ENCODE measurements around the gene TBC1D22A.
"Not testable (repeated sequence)": the region's sequence is repeated elsewhere in the genome, so short reads cannot be mapped to it uniquely, and the experiment has no call there.

The TBC1D22A gene

DNA sequence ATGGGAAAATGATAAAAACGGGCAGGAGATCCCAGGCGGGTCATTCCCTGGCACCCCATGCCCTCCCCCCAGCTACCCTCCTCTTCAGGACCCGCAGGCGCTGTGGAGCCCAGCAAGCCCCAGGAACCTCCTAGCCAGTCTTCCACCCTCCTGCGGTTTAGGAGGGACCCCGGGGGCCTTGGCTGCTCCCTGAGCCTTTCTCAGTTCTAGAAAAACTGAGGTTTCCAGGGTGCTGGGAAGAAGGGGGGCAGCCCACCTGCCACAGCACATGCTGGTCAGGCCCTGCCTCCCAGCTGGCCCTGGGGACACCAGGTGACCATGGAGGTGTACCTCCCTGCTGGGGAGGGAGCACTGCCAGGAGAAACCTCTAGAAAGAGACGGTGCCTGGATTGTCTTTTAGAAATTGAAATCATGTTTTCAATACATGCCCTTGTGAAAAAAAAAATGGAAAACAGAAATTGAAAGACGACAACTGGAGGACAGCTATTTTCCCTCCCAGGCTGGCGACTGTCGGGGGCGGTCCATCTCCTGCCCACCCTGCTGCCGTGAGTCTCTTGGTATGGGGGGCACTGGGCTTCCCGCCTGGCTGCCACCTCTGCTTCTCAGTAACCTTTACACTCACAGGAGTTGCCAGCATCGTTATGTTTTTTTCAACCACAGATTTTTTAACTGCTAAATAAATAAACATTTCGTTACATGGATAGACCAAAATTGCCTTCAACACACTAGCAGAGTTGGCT, 398.5 kb downstream of the TBC1D22A start:
- H3K9ac ChIP-seq (ENCODE audit: low read length): no peak overlapping the region
- no peaks in the 10 kb centered on the region for H3K9me3 ChIP-seq (ENCODE audit: control insufficient read depth, low read length)
- H3K4me1 ChIP-seq (ENCODE audit: control insufficient read depth, insufficient read depth, low read length): no peaks in the 10 kb centered on the region
- no peak for DNase-seq (ENCODE audit: low read depth)
- H3K4me3 ChIP-seq (ENCODE audit: low read length): no peak overlapping the region
- no peaks in the 10 kb centered on the region for H3K27me3 ChIP-seq (replicated peaks; ENCODE audit: control insufficient read depth, insufficient read depth, low read length)
- peaks cover 5% of the 10 kb centered on the region for H3K36me3 ChIP-seq (ENCODE audit: control insufficient read depth, insufficient read depth, low read length, severe bottlenecking)

DNA sequence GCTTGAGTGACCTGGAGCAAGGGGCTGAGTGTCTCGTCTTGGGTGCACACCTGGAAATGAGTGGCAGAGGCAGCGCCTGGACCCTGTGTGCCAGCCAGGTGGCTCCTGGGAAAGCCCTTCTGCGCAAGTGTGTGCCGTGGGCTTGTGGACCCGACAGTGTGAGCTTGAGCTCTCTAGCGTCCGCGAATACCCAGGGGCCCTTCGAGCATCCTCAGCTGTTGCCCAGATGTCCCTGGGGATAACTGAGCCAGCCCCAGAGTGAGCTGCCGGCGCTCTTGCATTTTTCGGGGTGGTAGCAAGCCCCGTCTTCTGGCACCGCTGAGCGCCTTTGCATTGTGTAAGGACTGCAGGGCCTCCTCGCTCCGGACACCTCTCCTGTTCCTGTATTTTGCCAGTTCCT, 399.2 kb downstream of the TBC1D22A start:
- H3K4me3 ChIP-seq (ENCODE audit: low read length): no peak overlapping the region
- H3K9me3 ChIP-seq (ENCODE audit: control insufficient read depth, low read length): no peaks in the 10 kb centered on the region
- H3K4me1 ChIP-seq (ENCODE audit: control insufficient read depth, insufficient read depth, low read length): no peaks in the 10 kb centered on the region
- no peaks in the 10 kb centered on the region for H3K27me3 ChIP-seq (replicated peaks; ENCODE audit: control insufficient read depth, insufficient read depth, low read length)
- peaks cover 5% of the 10 kb centered on the region for H3K36me3 ChIP-seq (ENCODE audit: control insufficient read depth, insufficient read depth, low read length, severe bottlenecking)
- H3K9ac ChIP-seq (ENCODE audit: low read length): no peak overlapping the region
- no peak for DNase-seq (ENCODE audit: low read depth)

DNA sequence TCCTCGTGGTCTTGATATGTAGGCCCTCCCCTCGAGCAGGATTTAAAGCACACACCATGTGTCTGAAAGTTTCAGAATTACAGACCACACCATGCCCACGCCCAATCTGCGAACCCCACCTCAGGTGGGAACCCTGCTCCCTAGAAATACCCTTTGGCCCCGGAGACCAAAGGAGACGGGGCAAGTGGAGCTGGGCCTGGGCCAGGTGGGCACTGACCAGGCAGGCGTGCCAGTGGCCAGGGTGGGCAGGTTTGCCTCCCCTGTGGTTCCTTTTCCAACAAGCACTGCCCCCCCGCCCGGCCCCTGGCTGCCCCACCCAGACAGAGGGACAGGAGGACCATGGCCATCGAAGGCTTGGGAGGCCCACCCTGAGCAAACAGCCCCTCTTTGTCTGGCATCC, 400.4 kb downstream of the TBC1D22A start:
- H3K9ac ChIP-seq (ENCODE audit: low read length): no peak overlapping the region
- no peaks in the 10 kb centered on the region for H3K4me1 ChIP-seq (ENCODE audit: control insufficient read depth, insufficient read depth, low read length)
- no peak overlapping the region for H3K4me3 ChIP-seq (ENCODE audit: low read length)
- H3K36me3 ChIP-seq (ENCODE audit: control insufficient read depth, insufficient read depth, low read length, severe bottlenecking): peaks cover 5% of the 10 kb centered on the region
- H3K9me3 ChIP-seq (ENCODE audit: control insufficient read depth, low read length): no peaks in the 10 kb centered on the region
- DNase-seq (ENCODE audit: low read depth): no peak
- H3K27me3 ChIP-seq (replicated peaks; ENCODE audit: control insufficient read depth, insufficient read depth, low read length): no peaks in the 10 kb centered on the region

DNA sequence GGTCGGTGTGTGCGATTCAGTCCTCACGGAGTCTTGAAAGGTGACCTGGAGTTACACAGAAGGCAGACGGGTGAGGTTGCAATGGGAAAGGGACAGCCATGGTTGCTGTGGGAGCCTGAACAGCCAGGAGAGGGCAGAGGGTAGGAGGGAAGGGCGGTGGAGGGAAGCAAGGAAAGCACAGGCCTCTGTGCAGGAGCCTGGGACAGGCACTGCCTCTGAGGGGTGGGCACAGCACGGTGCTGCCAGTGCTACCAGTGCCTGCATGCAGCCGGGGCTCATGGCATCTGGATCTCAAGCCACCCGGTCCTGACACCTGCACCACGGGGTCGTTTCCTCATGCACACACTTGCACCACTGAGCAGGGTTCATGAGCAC, 401.0 kb downstream of the TBC1D22A start:
- DNase-seq (ENCODE audit: low read depth): no peak
- no peaks in the 10 kb centered on the region for H3K27me3 ChIP-seq (replicated peaks; ENCODE audit: control insufficient read depth, insufficient read depth, low read length)
- H3K9ac ChIP-seq (ENCODE audit: low read length): no peak overlapping the region
- no peak overlapping the region for H3K4me3 ChIP-seq (ENCODE audit: low read length)
- peaks cover 5% of the 10 kb centered on the region for H3K36me3 ChIP-seq (ENCODE audit: control insufficient read depth, insufficient read depth, low read length, severe bottlenecking)
- no peaks in the 10 kb centered on the region for H3K4me1 ChIP-seq (ENCODE audit: control insufficient read depth, insufficient read depth, low read length)
- H3K9me3 ChIP-seq (ENCODE audit: control insufficient read depth, low read length): no peaks in the 10 kb centered on the region

DNA sequence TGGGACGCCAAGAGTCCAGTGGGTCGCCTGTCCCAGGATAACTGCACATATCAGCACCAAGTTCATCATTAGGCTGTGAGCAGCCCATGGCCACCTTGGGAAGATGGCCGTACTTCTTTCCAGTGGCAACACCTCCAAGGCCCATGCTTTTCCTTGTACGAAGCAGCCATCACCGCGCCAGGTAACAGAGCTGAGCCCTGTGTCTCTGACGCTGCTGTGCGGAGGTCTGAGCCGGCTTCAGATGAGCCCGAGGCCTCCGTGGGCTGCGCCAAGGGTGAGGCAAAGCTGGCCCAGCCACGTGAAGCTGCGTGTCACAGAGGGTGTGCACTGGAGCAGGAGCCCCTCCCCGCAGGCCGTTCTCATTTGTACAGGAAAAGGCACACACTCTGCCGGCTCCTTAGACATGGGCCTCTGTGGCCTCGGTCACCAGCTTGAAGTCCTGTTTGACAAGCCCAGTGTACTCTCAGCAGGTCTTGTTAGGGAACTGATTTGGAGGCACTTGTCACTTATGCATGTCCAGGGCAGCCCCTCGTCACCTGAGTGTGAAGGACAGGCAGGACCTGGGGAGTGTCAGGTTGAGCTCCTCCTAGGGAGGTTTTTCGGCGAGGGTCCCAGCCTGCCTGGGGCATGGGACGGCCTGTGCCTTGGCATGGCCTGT, 401.5 kb downstream of the TBC1D22A start:
- H3K9ac ChIP-seq (ENCODE audit: low read length): no peak overlapping the region
- H3K27me3 ChIP-seq (replicated peaks; ENCODE audit: control insufficient read depth, insufficient read depth, low read length): no peaks in the 10 kb centered on the region
- H3K9me3 ChIP-seq (ENCODE audit: control insufficient read depth, low read length): no peaks in the 10 kb centered on the region
- no peaks in the 10 kb centered on the region for H3K4me1 ChIP-seq (ENCODE audit: control insufficient read depth, insufficient read depth, low read length)
- DNase-seq (ENCODE audit: low read depth): no peak
- no peak overlapping the region for H3K4me3 ChIP-seq (ENCODE audit: low read length)
- peaks cover 2% of the 10 kb centered on the region for H3K36me3 ChIP-seq (ENCODE audit: control insufficient read depth, insufficient read depth, low read length, severe bottlenecking)

DNA sequence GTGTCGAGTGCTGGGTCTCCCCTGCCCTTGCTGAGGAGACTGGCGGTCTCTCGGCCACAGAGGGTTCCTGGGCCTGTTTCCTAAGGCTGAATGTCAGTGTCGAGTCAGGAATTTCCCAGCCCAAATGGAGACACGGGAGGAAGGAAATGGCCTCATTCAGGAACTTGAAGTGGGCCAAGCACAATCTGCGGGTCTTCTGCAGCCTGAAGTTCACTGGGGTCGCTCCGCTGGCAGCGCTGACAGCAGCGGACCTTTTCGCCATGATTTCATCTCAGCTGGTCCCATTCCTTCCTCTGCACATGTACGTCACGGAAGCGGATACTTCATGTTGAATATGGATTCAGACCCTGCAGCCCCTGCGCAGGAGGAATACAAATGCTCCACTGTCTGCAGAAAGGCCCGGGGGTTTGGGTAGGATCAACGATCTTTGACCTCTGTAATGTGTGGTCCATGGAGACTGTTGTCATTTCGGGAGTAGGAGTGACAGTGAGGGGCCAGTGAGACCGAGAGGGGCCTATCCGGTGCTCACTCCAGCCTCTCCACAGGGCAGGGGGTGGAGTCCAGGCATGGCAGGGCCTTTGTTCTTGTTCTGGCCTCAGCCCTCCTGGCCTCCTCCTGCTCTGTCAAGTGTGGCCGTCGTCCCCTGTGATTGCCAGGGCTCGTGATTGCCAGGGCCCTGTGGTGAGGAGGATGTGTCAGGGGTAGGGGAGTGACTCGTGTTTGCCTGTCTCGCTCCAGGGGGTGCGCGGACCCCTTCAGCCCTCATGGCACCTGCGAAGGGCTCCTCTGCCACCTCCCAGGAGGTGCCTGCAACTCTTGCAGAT, 402.3 kb downstream of the TBC1D22A start:
- no peak for DNase-seq (ENCODE audit: low read depth)
- no peaks in the 10 kb centered on the region for H3K4me1 ChIP-seq (ENCODE audit: control insufficient read depth, insufficient read depth, low read length)
- H3K9me3 ChIP-seq (ENCODE audit: control insufficient read depth, low read length): no peaks in the 10 kb centered on the region
- no peaks in the 10 kb centered on the region for H3K27me3 ChIP-seq (replicated peaks; ENCODE audit: control insufficient read depth, insufficient read depth, low read length)
- H3K36me3 ChIP-seq (ENCODE audit: control insufficient read depth, insufficient read depth, low read length, severe bottlenecking): no peaks in the 10 kb centered on the region
- no peak overlapping the region for H3K9ac ChIP-seq (ENCODE audit: low read length)
- H3K4me3 ChIP-seq (ENCODE audit: low read length): no peak overlapping the region

DNA sequence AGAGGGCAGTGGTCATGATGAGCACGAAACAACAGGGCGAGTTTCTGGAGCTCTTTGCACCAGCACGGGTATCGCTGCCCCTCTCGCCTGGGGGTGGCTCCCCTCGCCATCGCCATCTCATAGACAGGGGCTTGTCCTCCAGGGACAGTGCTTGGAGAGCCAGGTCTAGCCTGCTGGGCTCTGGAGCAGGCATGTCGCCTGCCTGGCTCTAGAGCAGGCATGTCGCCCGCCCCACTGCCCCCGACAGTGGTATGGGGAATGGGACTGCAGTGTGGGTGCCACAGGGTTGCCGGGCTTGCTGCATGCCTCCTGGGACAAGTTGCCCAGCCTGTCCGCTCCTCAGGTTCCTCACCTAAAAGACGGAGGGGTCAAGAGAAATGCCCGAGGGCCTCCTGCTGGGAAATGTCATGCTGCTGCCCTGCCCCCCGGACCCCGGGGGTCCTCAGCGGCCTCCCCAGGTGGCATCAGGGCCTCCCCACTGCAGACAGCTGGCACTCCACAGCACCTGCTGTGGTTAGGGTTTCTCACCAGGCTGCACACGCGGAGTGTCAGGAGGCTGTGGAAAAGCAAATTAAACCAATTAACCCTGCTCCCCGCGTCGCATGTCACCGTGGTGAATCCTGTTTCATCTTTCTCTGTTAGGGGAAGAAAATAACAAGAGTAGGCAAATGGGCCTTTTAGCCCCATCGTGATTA, 403.0 kb downstream of the TBC1D22A start:
- H3K9ac ChIP-seq (ENCODE audit: low read length): no peak overlapping the region
- no peaks in the 10 kb centered on the region for H3K9me3 ChIP-seq (ENCODE audit: control insufficient read depth, low read length)
- H3K36me3 ChIP-seq (ENCODE audit: control insufficient read depth, insufficient read depth, low read length, severe bottlenecking): no peaks in the 10 kb centered on the region
- H3K4me3 ChIP-seq (ENCODE audit: low read length): no peak overlapping the region
- no peak for DNase-seq (ENCODE audit: low read depth)
- no peaks in the 10 kb centered on the region for H3K4me1 ChIP-seq (ENCODE audit: control insufficient read depth, insufficient read depth, low read length)
- no peaks in the 10 kb centered on the region for H3K27me3 ChIP-seq (replicated peaks; ENCODE audit: control insufficient read depth, insufficient read depth, low read length)

DNA sequence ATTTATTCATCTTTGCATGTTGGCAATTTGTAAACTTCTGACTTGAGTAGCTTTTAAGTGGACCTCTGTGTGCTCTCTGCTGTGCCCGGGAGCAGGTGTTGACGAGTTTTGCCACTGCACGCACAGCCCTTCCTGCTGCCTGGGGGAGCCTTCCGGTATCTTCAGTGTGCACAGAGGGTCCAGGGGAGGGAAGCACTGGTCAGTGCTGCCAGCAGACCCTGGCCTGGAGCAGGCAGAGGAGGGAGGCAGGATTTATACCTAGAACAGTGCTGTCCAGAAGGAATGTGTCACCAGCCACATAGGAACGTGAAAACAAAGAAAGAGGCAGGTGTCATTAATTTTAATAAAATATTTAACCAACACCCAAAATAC, 403.6 kb downstream of the TBC1D22A start:
- H3K4me3 ChIP-seq (ENCODE audit: low read length): no peak overlapping the region
- H3K9ac ChIP-seq (ENCODE audit: low read length): no peak overlapping the region
- no peaks in the 10 kb centered on the region for H3K9me3 ChIP-seq (ENCODE audit: control insufficient read depth, low read length)
- no peak for DNase-seq (ENCODE audit: low read depth)
- H3K27me3 ChIP-seq (replicated peaks; ENCODE audit: control insufficient read depth, insufficient read depth, low read length): no peaks in the 10 kb centered on the region
- no peaks in the 10 kb centered on the region for H3K36me3 ChIP-seq (ENCODE audit: control insufficient read depth, insufficient read depth, low read length, severe bottlenecking)
- H3K4me1 ChIP-seq (ENCODE audit: control insufficient read depth, insufficient read depth, low read length): no peaks in the 10 kb centered on the region

DNA sequence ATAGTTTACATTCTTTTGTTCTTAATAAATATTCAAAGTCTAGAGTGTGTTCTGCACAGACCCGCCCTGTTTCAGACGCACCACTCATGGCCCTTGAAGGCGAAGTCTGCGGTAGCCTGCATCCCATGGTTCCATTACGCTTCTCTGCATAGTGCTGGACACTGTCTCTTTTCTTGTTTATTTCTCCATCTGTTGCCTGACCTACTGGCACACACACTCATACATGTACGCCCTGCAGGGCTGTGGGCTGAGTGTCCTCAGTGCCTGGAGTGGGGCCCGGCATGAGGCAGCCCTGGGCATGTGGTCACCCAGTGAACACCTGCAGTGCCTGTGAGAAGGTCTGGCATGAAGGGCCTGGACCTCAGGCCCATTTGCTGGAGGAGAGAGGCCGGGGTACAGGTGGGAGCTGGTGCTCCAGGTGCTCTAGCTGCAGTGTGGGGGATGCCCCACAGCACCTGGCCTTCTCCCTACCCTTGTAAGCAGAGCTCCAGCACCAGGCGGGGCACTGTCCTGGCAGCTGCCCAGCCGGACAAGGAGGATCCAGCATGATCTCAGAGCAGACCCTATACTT, 404.1 kb downstream of the TBC1D22A start:
- Histone ChIP-seq H3K4me1 (ENCODE audit: control insufficient read depth, insufficient read depth, low read length) (no peaks in the 10 kb centered on the region), H3K9me3 (ENCODE audit: control insufficient read depth, low read length) (no peaks in the 10 kb centered on the region), H3K36me3 (ENCODE audit: control insufficient read depth, insufficient read depth, low read length, severe bottlenecking) (no peaks in the 10 kb centered on the region), H3K4me3 (ENCODE audit: low read length) (no peak overlapping the region), H3K27me3 (replicated peaks; ENCODE audit: control insufficient read depth, insufficient read depth, low read length) (no peaks in the 10 kb centered on the region), H3K9ac (ENCODE audit: low read length) (no peak overlapping the region)
- DNase-seq (ENCODE audit: low read depth): no peak

DNA sequence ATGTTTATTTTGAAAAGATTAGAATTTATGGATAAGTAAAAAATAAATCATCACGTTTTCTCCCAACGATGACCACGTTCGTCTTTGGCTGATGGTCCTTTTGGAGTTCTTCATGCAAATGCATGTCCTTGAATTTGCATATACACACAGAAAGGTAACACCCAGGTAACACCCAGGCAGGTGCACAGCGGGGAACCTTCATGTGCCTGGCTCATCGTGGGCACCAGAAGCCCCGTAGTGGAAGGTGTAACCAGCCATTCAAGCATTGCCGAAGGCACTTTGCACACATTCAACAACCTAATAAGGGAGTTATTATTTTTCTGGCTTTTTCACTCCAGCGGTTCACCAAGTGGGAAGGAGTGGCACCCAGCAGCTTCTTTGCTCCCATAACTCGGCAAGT, 404.6 kb downstream of the TBC1D22A start:
- no peak overlapping the region for H3K9ac ChIP-seq (ENCODE audit: low read length)
- H3K9me3 ChIP-seq (ENCODE audit: control insufficient read depth, low read length): no peaks in the 10 kb centered on the region
- H3K27me3 ChIP-seq (replicated peaks; ENCODE audit: control insufficient read depth, insufficient read depth, low read length): no peaks in the 10 kb centered on the region
- H3K4me3 ChIP-seq (ENCODE audit: low read length): no peak overlapping the region
- no peaks in the 10 kb centered on the region for H3K4me1 ChIP-seq (ENCODE audit: control insufficient read depth, insufficient read depth, low read length)
- no peak for DNase-seq (ENCODE audit: low read depth)
- no peaks in the 10 kb centered on the region for H3K36me3 ChIP-seq (ENCODE audit: control insufficient read depth, insufficient read depth, low read length, severe bottlenecking)

DNA sequence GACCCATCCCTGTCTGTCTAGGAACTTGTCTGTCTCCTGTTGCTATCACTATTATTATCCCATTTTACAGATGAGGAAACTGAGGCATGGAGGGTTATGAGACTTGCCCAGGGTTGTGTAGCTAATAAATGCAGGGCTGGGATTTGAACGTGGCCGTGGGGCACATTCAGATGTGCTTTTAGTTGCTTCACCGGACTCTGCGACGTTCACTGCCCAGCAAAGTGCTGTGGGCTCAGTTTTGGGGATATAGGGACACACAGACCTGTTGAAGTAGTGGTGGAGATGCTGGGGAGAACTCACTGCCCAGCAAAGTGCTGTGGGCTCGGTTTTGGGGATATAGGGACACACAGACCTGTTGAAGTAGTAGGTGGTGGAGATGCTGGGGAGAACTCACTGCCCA, 405.5 kb downstream of the TBC1D22A start:
- not testable (repeated sequence) for H3K27me3 ChIP-seq (replicated peaks; ENCODE audit: control insufficient read depth, insufficient read depth, low read length); H3K4me1 ChIP-seq (ENCODE audit: control insufficient read depth, insufficient read depth, low read length); H3K36me3 ChIP-seq (ENCODE audit: control insufficient read depth, insufficient read depth, low read length, severe bottlenecking); H3K9me3 ChIP-seq (ENCODE audit: control insufficient read depth, low read length); DNase-seq (ENCODE audit: low read depth); H3K4me3 ChIP-seq (ENCODE audit: low read length); H3K9ac ChIP-seq (ENCODE audit: low read length)

All from adipocyte (in vitro differentiated cells).